ENCODE data around the gene TAF1A. TPM values are rescaled to one million over a fixed set of nuclear protein-coding genes. Genes with fewer than 3 reads are reported as not detected.
A peak's percentile ranks its signal among the peaks of the same experiment; 100 is the strongest.

The TAF1A gene
- total RNA-seq, 1 experiment from 2014 or later = 38.2 TPM

DNA sequence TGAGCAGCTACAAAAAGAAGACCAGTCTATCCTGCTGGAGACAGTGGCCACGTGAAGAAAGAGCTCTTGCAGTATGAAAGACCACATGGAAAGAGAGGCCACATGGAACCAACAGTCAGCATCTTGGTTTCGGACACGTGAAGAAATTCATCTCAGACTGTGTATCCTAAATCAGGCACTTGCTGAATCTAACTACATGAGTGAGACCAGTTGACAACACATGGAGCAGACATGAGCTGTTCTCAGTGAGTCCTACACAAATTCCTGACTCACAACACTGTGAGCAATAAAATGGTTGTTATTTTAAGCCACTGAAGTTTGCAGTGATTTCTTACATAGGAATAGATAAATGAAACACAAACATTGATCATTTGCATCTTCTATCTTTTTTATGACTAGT is 2.4 kb upstream of the TAF1A start:
- ChIA-PET POLR2A (interaction anchor here (1.0 to 4.7 kb wide), 6 partner anchors 12 to 121 kb away, joined by 4 to 46 read pairs (median 6); partner anchors contain the start of genes AIDA, BROX and HHIPL2), CTCF (interaction anchor here (0.5 to 2.8 kb wide), 5 partner anchors 42 to 1217 kb away, joined by 3 to 20 read pairs (median 4); no protein-coding TSS in a partner anchor)
- H3K9me3 Mint-ChIP-seq (ENCODE audit: unreplicated experiment) = peaks cover 9% of the 10 kb centered on the region
- peaks cover 39% of the 10 kb centered on the region for H3K4me1 Mint-ChIP-seq (ENCODE audit: insufficient read depth, unreplicated experiment)
- DNase-seq (ENCODE audit: unreplicated experiment) = no peak
- BruUV-seq (replicated peaks) = no TSS peak
- H3K36me3 Mint-ChIP-seq (ENCODE audit: insufficient read depth, unreplicated experiment) = peaks cover 20% of the 10 kb centered on the region
- H3K27me3 Mint-ChIP-seq (ENCODE audit: insufficient read depth, unreplicated experiment) = no peaks in the 10 kb centered on the region
- intact Hi-C loops (cut with micrococcal nuclease) = no loop called here
- no peak overlapping the region for H3K4me3 Mint-ChIP-seq (ENCODE audit: unreplicated experiment)
- no peak overlapping the region for H3K27ac Mint-ChIP-seq (ENCODE audit: low read depth, unreplicated experiment)
- TF ChIP-seq, protein P1, sequence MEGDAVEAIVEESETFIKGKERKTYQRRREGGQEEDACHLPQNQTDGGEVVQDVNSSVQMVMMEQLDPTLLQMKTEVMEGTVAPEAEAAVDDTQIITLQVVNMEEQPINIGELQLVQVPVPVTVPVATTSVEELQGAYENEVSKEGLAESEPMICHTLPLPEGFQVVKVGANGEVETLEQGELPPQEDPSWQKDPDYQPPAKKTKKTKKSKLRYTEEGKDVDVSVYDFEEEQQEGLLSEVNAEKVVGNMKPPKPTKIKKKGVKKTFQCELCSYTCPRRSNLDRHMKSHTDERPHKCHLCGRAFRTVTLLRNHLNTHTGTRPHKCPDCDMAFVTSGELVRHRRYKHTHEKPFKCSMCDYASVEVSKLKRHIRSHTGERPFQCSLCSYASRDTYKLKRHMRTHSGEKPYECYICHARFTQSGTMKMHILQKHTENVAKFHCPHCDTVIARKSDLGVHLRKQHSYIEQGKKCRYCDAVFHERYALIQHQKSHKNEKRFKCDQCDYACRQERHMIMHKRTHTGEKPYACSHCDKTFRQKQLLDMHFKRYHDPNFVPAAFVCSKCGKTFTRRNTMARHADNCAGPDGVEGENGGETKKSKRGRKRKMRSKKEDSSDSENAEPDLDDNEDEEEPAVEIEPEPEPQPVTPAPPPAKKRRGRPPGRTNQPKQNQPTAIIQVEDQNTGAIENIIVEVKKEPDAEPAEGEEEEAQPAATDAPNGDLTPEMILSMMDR (IDR thresholded peaks at IDR 0.05; ENCODE audit: unreplicated experiment) = no peak

DNA sequence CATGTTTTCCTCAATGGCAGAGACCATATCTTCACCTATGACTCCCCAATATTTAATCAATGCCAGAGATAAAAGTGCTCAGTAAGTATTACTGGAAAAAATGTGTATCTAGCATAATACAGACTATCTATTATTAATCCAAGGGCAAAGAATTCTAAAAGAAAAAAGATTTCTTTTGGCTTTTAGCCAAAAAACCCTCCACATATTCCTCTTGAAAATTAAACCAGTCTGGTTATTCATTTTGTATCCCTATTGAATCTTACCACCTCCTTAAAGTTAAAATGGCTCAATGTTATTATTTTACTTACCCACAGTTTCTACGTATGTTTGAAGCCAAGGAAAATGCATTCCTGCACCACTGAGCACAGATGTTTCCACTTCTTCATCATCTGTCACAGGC is 1.6 kb downstream of the TAF1A start:
- CTCF ChIA-PET = interaction anchor here (0.8 to 1.1 kb wide), 2 partner anchors 123 to 125 kb away, joined by 3 to 5 read pairs; no protein-coding TSS in a partner anchor
- H3K27me3 Mint-ChIP-seq (ENCODE audit: insufficient read depth, unreplicated experiment) = no peaks in the 10 kb centered on the region
- BruUV-seq (replicated peaks) = no TSS peak
- peaks cover 59% of the 10 kb centered on the region for H3K36me3 Mint-ChIP-seq (ENCODE audit: insufficient read depth, unreplicated experiment)
- peaks cover 62% of the 10 kb centered on the region for H3K4me1 Mint-ChIP-seq (ENCODE audit: insufficient read depth, unreplicated experiment)
- POLR2A ChIA-PET = interaction anchor here (0.6 to 4.7 kb wide), 13 partner anchors 8 to 124 kb away, joined by 4 to 46 read pairs (median 21); partner anchors contain the start of genes AIDA, BROX and HHIPL2
- H3K27ac Mint-ChIP-seq (ENCODE audit: low read depth, unreplicated experiment) = peak overlapping the region; percentile 33
- DNase-seq (ENCODE audit: unreplicated experiment) = no peak
- H3K4me3 Mint-ChIP-seq (ENCODE audit: unreplicated experiment) = peak overlapping the region; percentile 97
- TF ChIP-seq, protein P1 (IDR thresholded peaks at IDR 0.05; ENCODE audit: unreplicated experiment) = no peak
- intact Hi-C loops (cut with micrococcal nuclease) = no loop called here
- H3K9me3 Mint-ChIP-seq (ENCODE audit: unreplicated experiment) = no peaks in the 10 kb centered on the region

DNA sequence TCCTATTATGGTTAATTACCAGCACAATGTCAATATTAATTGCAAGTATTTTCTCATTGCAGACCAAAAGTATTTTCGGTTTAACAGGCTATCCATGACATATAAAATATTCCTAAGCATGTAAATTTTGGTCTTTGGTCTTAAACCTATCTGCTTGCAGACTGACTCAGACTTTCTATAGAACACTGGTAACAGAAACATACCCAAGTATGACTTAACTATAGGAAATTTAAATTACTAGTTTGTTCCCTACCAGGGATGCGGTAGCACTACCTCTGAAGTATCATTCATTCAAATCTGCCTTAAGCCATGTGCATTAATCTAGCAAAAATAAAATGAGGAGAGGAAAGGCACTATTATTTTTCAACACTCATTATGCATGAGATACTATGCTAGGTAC is 2.9 kb downstream of the TAF1A start:
- CTCF ChIA-PET = interaction anchor here (2.6 kb wide), 1 partner anchor 121 kb away, joined by 12 read pairs; no protein-coding TSS in a partner anchor
- no TSS peak for BruUV-seq (replicated peaks)
- H3K9me3 Mint-ChIP-seq (ENCODE audit: unreplicated experiment) = no peaks in the 10 kb centered on the region

DNA sequence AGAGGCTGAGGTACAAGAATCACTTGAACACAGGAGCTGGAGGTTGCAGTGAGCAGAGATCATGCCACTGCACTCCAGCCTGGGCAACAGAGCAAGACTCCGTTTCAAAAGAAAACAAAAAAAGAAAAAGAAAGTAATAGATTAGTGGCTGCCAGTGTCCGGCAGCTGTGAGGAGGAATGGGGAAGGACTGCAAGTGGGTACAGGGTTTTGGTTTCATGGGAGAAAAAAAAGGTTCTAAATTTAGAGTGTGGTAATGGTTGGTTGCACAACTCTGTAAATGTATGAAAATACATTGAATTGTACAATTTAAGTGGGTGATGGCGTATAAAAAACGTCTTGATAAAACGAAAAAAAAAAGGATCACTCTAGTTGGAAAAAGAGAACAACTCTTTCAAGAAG is 6.7 kb downstream of the TAF1A start:
- H3K4me3 Mint-ChIP-seq (ENCODE audit: unreplicated experiment) = no peak overlapping the region
- no peaks in the 10 kb centered on the region for H3K27me3 Mint-ChIP-seq (ENCODE audit: insufficient read depth, unreplicated experiment)
- DNase-seq (ENCODE audit: unreplicated experiment) = no peak
- TF ChIP-seq, protein P1 (IDR thresholded peaks at IDR 0.05; ENCODE audit: unreplicated experiment) = no peak
- CTCF ChIA-PET = interaction anchor here (2.4 kb wide), 1 partner anchor 51 kb away, joined by 12 read pairs; no protein-coding TSS in a partner anchor
- H3K27ac Mint-ChIP-seq (ENCODE audit: low read depth, unreplicated experiment) = peak overlapping the region; percentile 82
- H3K36me3 Mint-ChIP-seq (ENCODE audit: insufficient read depth, unreplicated experiment) = peaks cover 87% of the 10 kb centered on the region
- POLR2A ChIA-PET = interaction anchor here (1.6 kb wide), 1 partner anchor 61 kb away, joined by 4 read pairs; no protein-coding TSS in a partner anchor
- H3K9me3 Mint-ChIP-seq (ENCODE audit: unreplicated experiment) = peaks cover 8% of the 10 kb centered on the region
- intact Hi-C loops (cut with micrococcal nuclease) = no loop called here
- H3K4me1 Mint-ChIP-seq (ENCODE audit: insufficient read depth, unreplicated experiment) = peaks cover 50% of the 10 kb centered on the region
- no TSS peak for BruUV-seq (replicated peaks)

More for the DNA sequence above, 2.9 kb downstream of the TAF1A start:
- TF ChIP-seq, protein P1 (IDR thresholded peaks at IDR 0.05; ENCODE audit: unreplicated experiment) = no peak
- Mint-ChIP-seq H3K27me3 (ENCODE audit: insufficient read depth, unreplicated experiment) (no peaks in the 10 kb centered on the region), H3K27ac (ENCODE audit: low read depth, unreplicated experiment) (peak overlapping the region; percentile 20), H3K36me3 (ENCODE audit: insufficient read depth, unreplicated experiment) (peaks cover 72% of the 10 kb centered on the region), H3K4me1 (ENCODE audit: insufficient read depth, unreplicated experiment) (peaks cover 70% of the 10 kb centered on the region), H3K4me3 (ENCODE audit: unreplicated experiment) (no peak overlapping the region)
- intact Hi-C loops (cut with micrococcal nuclease) = no loop called here
- DNase-seq (ENCODE audit: unreplicated experiment) = no peak
- POLR2A ChIA-PET = interaction anchor here (0.7 to 1.6 kb wide), 8 partner anchors 30 to 662 kb away, joined by 3 to 6 read pairs (median 4); no protein-coding TSS in a partner anchor

Data from MCF 10A (cell line).